ENCODE measurements around the gene ALPK1.
"Not testable (repeated sequence)": the region's sequence is repeated elsewhere in the genome, so short reads cannot be mapped to it uniquely, and the experiment has no call there.

ALPK1 gene

DNA sequence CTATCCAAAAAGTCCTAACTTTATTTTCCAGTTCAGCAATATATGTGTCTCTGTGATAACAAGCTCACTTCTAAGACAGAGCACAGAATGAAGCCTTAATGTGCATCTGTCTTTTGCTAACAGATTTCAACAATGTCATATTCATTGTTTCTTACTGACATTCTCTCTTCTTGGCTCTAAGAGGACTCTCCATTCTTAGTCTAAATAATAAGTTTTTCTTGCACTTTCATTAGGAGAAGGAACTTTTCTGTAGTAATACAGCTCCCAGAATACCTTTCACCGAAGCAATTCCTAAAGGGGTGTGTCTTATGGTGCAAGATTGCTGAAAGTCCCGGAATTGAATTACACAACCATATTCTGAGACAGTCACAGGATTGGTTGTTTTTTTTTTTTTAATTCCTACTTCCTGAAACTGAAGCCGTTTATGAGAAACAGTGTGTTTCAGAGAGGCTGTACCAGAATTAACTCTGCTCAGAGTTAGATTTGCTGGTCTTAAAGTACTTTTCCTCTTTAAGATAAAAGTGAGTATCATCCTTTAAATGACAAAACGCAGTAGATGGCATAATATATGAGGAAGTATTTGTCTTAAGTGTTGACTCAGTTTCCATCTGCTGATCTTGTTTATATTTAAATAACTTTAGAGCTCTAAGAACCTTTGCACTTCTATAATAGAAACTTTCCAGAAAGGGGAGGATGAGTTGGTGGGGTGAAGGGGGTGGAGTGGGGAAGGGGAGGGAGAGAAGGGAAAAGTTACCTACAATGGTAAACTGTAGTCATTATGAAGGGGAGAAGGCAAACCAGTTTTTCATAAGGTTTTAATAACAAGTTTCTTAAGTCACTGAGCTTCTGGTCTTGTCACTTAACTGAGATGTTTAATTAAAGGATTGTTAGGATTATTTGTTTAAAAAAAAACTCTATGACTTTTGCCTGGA lies at the start of gene ALPK1:
Gene ALPK1 (plus strand): TSS at position 421 of the 932 bp plus-strand sequence.
- no peak for DNase-seq

DNA sequence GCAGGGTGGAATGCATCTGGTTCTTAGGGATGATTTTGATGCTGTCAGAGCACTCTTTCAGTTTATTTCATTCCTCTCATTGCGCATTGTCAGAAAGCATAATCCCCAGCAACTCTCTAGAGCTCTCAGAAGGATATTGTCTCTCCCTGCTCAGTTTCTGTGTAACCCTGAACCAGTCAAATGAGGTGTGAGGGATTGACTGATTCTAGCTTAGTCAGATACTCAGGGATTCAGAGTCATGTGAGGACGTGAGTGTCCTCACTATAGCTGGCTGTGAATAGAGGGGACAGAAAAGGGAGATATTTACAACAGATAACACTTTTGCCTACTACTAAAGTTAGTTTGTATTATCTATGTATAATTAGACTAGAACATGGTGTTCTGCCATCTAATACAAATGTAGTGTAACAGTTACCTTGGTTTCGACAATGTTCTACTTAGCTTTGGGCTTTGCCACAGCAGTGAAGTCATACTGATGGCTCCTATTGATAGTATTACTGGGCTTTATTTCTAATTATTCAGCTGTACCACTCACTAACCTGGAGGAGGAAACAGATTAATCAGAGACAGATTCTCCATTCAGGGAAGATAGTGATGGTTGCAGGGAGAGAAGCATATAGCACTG lies 46.0 kb upstream of the ALPK1 start:
- DNase-seq: no peak

DNA sequence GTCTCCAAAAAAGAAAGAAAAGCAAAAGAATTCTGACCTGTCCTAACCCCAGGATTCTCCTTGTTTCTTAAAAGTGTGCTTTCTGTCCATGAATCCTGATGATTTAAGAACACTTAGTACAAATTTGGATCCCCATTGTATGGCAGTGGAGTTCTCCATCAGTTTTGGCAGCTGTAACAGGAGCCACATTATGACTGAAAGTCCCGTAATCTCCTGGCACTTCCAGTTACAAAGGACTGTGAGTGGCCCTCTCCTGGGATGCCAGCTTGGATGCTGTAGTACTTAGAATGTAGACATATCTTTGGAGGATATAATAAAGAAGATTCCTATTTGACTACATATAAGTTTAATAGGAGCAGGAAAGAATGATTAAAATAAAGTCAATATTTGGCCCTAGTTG lies 44.9 kb upstream of the ALPK1 start:
- no peak for DNase-seq

DNA sequence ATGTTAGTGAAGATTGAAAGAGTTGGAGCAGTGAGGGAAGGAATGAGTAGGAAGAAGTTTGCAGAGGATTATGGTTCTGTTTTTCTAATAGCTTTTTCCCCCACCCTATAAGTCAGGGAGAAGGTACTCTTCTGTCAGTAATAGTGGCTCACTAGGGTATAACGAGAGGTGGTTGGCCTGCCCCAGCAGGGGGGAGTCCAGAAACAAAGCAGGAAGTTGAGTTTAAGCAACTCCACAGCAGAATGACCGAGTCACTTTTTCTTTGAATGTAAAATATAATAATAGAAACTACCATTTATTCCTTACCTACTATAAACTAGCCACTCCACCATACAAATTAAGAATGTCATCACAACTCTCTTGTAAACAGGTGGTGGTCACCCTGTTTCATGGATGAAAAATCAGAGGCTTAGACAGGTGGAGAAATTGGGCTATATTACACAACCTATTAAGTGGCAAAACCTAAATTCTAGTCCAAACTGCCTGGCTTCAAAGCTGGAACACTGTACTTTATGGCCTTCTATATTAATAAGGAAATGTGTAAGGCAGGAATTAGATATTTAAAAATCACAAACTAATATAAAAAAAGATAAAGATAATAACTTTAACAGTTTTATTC lies 43.7 kb upstream of the ALPK1 start:
- no peak for DNase-seq

DNA sequence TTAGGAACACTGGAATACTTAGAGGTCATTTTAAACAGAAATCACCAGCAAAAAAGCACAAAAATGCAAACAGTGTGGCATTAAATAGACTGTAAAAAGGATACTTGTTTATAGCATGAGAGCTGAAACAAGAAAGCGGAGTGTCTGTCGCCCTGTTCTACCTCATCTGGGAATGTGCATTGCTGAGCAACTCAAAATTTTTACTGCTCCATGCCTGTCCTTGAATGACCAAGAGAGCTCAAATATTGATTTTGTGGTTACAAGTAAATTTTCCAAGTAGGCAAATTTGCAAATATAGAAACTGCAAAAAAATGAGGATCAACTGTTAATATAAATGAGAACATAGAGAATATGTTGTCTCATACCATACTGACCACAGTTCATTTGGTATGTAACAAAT lies 40.1 kb upstream of the ALPK1 start:
- no peak for DNase-seq

DNA sequence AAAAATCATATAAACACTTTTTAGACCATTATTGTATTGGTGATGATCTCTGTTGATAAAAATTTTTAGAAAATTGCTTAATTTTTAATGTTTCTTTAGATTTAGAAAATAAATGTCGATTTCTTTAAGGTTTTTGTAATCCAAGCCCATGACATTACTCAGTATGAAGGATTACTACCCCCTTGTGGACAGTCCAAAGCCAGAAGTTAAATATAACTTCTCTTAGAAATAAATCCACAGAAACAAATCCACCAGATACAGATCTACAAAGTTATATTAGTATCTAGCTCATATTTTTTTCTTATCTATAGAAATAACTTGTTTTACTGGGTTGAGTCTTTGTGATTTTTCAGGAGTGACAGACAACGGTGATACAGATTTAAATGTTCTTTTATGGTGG lies 30.3 kb upstream of the ALPK1 start:
- DNase-seq: no peak

DNA sequence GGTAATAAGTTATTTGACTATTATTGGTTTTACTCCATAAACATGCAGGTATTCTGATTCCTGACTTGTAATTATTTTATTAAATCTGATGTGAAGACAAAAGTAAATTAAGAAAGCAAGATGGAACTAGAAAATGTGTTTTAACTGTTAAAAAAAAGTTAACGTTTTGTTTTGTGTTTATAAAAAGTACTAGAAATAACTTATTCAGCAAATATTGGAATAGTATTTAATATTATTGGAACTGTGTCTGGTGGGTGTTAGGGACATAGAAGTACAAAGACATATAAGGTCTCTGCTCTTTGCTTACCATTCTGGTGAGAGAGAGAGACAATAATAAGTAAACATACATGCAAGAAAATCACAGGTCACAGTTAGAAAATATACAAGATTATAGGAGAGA lies 27.1 kb upstream of the ALPK1 start:
- DNase-seq: no peak

DNA sequence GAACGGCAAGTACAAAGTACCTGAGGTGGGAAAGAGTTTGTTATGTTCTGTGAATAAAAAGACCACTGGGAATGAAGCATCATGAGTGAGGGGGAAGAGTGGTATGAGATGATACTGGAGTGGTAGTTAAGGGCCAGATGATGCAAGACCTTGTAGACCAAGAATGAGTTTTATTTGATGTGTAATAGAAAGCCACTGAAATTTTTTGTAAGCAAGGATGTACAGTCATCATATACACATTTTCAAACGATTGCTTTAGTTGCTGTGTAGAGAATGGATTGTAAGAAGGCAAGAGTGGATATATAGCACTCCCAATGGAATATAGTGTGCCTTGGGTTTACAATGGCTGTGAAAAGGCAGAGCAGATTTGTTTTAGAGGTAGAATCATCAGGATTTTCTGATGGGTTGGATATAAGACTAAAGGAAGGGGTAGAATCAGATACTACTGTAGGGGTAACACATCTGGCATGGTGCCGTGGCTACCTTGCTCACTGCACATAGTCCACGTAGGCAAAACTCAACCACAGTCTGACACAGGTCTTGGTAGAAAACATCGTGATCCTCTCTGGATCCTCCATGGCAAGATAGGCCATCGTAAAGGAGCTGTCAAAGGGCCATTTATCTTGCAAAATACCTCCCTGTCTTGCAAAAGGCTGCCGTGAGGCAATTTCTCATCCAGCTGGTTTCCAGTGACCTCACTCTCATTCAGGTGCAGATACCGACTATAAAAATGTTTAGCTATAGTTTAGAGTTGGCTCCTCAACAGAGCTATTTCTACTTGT lies 26.3 kb upstream of the ALPK1 start:
- DNase-seq: no peak

DNA sequence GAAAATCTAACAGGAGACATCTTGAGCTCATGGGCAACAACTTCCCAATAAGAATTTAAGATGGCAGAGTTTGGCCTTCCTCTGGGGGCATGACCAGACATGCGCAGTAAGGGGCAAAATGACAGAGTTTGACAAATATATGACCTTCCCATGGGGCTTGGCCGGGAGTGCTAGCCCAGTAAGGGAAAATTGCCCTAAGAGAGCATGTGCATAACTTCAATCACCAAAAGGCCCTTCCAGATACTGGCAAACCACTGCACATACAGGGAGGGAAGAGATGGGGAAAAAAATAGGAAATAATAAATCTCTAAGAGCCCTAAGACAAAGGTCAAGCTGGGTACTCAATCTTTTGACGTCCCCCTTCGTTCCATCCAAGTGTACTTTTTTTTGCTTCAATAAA lies 24.9 kb upstream of the ALPK1 start:
- DNase-seq: no peak

DNA sequence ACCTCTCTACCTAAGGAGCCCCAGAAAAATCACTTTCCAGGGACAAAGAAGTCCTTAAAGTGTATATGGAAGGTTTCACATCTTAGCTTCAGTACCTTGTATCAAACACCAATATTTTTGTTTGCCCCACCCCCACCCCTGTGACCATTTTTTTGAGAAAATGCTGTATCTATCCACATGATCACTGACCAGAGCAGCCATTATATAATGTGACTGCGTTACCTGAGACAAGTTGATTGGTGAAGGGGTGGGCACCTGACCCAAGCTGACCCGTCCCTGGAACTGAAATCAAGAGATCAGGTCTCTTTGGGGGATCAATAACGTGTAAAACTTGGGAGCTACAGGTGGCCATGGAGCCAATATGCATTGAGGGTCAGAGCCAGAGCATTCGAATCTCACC lies 22.2 kb upstream of the ALPK1 start:
- DNase-seq: no peak

DNA sequence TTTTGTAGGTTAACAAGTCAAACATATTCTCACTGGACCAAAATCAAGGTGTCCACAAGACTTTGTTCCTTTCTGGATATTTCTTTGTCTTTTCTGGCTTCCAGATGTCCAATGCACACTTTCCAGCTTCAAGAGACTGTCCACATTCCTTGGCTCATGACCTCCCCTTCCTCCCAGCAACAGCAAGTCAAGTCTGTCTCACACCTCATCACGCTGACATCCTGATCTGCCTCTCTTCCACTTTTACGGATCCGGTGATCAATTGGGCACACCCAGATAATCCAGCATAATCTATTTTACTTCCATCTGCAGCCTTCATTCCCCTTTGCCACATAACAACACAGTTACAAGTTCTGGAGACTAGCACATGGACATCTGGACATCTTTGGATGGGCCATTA lies 21.1 kb upstream of the ALPK1 start:
- no peak for DNase-seq

DNA sequence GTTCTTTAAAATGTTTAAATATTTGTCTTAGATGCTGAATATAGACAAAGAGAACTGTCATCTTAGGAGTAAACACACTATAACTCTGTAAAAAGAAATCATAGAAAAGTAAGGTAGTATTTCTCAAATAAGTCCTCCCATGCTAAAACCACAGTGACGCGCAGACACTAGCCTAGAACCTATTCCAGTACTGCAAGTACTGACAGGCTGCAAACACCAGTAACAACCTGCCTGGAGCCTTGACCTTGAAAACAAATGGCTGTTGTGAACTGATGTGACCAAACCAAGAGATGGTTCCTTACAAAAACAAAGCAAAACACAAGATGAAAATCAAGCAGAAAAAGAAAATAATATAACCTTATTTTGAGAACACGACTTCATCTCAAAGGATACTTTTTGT lies 19.9 kb upstream of the ALPK1 start:
- DNase-seq: no peak

DNA sequence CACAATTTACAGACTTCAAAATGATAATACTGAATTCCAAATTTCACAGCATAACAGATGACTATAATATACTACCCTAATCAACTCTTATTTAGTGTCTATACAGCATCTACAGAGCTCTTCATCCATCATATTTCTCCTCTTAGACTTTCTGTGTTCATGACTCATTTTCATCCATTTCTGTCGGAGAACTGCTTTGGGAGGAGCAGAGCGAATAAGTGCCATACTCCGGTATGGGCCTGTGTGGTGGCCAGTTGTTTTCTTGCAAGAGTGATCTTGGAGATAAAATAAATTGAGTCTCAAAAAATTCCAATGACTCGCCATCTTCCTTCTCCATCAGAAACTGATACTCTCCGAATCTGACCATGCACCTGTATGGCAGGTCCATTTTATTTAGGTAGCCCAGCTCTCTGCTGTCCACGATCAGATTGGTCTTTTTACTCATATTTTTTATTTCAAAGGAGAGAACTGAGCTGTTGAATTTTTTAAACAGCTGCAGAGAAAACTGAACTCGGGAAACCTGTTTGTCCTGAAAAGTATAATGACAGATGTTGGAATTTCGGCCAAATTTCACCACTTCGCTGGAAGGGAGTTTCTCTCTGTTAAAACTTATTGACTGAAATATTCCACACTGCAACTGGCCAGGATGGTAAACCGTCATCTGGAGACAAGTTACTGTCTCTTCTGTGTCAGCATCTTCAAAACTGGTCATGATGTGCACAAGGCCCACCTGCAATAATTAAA lies 19.3 kb upstream of the ALPK1 start:
- no peak for DNase-seq

DNA sequence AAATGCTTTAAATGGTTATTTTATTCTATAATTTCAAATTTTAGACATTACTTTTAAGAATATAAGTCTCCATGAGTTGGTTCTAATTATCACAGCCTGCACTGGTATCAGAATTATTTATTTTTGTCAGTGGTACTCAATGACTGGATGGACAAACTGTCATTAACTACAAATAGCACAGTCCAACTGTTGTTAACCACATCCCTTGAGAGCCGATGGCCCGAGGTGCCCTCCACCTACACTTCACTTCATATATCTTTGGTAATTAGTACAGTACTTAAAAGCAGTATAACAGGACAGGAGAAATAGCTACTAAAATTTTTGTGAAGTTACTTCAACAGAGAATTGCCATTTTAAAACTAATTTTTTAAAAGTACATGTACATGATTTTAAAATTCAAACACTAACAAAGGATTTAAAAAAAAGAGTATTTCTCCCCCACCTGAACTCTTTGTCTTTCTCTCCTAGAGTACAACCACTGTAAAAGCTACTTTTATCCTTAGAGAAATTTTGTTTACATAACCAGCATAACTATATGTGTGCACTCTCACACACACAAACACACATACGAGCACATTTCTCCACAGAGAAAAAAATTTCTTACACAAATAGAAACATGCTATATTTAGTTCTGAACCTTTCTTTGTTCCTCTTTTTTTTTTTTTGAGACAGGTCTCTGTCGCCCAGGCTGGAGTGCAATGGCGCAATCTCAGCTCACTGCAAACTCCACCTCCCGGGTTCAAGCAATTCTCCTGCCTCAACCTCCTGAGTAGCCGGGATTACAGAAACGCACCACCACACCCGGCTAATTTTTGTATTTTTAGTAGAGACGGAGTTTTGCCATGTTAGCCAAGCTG lies 17.9 kb upstream of the ALPK1 start:
- DNase-seq: no peak

DNA sequence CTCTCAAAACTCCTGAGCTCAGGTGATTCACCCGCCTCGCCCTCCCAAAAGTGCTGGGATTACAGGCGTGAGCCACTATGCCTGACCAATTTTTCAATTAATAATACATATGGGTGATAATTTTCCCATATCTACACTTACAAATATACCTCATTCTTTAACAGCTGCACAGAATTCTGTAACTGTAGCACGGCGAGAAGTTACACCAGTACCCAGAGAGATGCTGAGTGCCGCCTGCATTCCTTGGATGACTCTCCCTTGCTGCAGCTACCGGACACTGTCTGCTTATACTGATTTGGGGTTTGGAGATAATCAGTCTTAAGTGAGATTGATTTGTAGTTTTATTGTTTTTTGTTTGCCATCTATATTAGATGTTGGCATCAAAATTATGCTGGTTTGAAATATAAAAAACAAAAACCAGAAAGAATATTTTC lies 17.3 kb upstream of the ALPK1 start:
- no peak for DNase-seq

DNA sequence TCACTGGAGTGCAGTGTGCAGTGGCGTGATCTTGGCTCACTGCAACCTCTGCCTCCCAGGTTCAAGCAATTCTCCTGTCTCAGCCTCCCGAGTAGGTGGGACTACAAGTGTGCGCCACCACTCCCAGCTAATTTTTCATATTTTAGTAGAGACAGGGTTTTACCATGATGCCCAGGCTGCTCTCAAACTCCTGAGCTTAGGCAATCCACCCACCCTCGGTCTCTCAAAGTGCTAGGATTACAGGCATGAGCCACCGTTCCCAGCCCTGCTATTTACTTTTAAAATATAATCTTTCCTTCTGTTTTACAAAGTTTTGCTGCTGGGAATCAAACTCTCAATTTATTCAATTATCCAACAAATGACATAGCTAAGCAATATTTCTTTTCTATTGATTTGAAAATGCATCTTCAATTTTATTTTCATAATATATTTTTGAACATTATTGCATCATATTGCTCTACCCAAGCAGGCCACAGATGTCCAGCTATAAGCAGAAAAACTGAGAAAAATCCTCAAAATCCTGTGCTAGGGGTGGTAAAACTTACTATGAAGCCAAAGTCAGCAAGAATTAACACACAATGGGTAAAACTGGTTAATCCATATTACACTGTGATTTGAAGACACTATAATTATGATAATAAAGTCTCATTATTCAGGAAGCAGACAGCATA lies 16.6 kb upstream of the ALPK1 start:
- no peak for DNase-seq

DNA sequence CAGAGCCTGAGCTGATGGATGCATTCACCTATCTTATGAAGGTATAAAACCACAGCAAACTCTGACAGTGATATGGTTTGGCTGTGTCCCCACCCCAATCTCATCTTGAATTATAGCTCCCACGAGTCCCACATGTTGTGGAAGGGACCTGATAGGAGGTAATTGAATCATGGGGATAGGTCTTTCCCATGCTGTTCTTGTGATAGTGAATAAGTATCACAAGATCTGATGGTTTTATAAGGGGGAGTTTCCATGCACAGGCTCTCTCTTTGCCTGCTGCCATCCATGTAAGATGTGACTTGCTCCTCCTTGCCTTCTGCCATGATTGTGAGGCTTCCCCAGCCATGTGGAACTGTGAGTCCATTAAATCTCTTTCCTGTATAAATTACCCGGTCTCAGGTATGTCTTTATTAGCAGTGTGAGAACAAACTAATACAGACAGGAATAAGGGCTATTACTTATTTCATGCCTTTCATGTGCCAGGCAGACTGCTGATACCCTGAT lies 15.2 kb upstream of the ALPK1 start:
- not testable (repeated sequence) for DNase-seq

DNA sequence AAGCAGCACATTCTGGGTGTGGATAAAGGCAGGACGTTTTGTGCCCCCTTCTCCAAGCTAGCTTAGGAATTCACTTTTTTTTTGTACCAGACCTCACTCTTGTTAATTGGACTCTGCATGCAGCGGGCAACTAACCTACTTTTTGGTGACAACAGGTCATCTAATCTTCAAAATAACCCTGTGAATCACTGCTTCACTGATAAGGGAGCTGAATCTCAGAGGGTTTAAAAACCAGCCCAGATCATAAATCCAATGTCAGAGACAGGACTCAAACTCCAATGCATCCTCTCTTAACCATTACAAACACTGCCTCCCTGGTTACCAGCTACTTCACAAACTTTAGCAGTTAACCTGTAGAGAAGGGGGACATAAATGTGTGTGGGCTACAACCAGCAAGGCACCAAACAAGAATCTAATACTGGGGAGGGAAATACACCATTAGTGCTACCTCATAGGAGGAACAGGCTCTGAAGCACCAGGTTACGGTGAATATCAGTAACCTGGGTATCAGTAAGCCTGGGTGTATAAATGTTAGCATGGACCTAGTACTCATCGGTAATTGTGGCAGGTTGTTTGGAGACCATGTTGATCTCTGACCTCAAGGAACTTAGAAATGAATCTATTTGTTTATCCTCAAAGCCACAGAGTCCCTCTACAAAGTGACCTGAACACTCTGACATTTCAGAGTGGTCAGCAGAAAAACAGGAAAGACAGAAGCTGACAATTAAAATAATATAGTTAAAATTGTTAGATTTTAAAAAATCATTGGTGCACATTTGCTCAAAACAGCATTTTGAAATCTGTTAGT lies 14.1 kb upstream of the ALPK1 start:
- no peak for DNase-seq

DNA sequence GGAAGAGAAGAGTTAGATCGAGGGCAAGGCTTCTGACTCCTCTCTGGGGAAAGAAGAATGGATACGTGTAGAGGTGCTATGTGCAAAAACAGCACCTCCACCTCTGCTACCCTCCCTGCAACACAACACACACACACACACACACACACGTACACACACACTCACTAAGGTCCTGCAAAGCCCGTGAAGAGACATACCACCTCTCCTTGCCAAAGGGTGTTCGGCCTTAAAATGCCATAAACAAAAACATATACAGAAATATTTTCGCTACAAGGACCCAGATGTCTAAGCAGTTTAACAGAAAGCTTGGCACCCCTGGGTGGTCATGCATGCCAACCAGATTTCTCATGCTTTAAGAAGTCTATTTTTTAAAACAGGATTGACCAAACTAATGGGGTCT lies 13.0 kb upstream of the ALPK1 start:
- no peak for DNase-seq
